Adrenal gland (tissue), 12 donors: Measurements from ENCODE around the gene UPK1A. TPM values are rescaled to one million over a fixed set of nuclear protein-coding genes. Genes with fewer than 3 reads are reported as not detected.

Experiments
- DNase-seq, 7 donors: peaks; one replicate each; pipeline ENCODE4 v3.0.0-alpha.2; 2019 to 2020
- H3K27ac ChIP-seq, 5 donors: fragments of 200-600 bp; sonication (generic) in 4 of 5; 1 replicate in 3 of 5; 2 replicates in 2 of 5; pipeline versions ENCODE4 v1.5.1 to v1.8.0; 2016 to 2020; ENCODE audit warnings: mild to moderate bottlenecking in 1 of 5
- H3K27me3 ChIP-seq: fragments of 200-600 bp; 2 replicates; pipeline ENCODE4 v1.8.0; 2021
- H3K36me3 ChIP-seq, 2 donors: fragments of 200-600 bp; replicated peaks in 1 of 2; 1 replicate in 1 of 2; 2 replicates in 1 of 2; pipeline versions ENCODE4 v1.5.1 to v1.8.0; 2018 to 2022
- H3K4me1 ChIP-seq, 2 donors: fragments of 200-600 bp; replicated peaks in 1 of 2; 1 replicate in 1 of 2; 2 replicates in 1 of 2; pipeline versions ENCODE4 v1.5.1 to v1.8.0; 2018 to 2021
- H3K4me3 ChIP-seq, 4 donors: fragments of 200-600 bp; sonication (generic) in 3 of 4; one replicate each; pipeline ENCODE4 v1.5.1; 2016 to 2018
- H3K9me3 ChIP-seq, 3 donors: fragments of 200-600 bp; sonication (generic) in 1 of 3; replicated peaks in 1 of 3; 1 replicate in 2 of 3; 2 replicates in 1 of 3; pipeline versions ENCODE4 v1.5.1 to v1.8.0; 2016 to 2021
- POLR2A ChIP-seq, 2 donors: fragments of 450-650 bp; IDR thresholded peaks; one replicate each; pipeline ENCODE4 v1.6.1; 2017; ENCODE audit warnings: antibody characterized with exemption in 2 of 2, mild to moderate bottlenecking in 2 of 2, moderate library complexity in 1 of 2
- WGBS, 4 donors: extraction: QIAGEN DNeasy Blood & Tissue Kit in 2 of 4; methylation state at CpG; one replicate each; pipeline versions ENCODE4 v1.1.5 to v1.1.7; 2013 to 2017; 5-methylcytosine and 5-hydroxymethylcytosine counted together
- intact Hi-C, 2 donors: fragments of 100-400 bp; cut with DNase I; formaldehyde crosslinking; loops; one replicate each; pipeline versions ENCODE4 v1.14.1 to v1.15.0; 2022 to 2023
- polyA plus RNA-seq, 3 donors: library from polyadenylated mRNA; stranded (reverse); fragments of 200-250 nt in 2 of 3; fragments of 350-450 nt in 1 of 3; fragmentation: Illumina TruSeq in 1 of 3; extraction: RNeasy Lipid Tissue Mini Kit (QIAGEN cat#74804) in 1 of 3; gene quantifications; one replicate each; pipeline ENCODE4 v1.2.3, GENCODE V29; 2013 to 2014
- total RNA-seq, 9 donors: library from RNA; depleted of rRNA in 4 of 9; stranded (reverse); fragments of >200 nt in 4 of 9; fragments of 120-200 nt in 1 of 9; fragmentation: NEBNext Ultra II Directional in 1 of 9; extraction: Animal tissue kit (Norgen Biotek cat#: 25700) in 1 of 9; gene quantifications; one replicate each; pipeline versions ENCODE4 v1.1.0 to v1.2.4, GENCODE V29; 2013 to 2023
- TF ChIP-seq, protein P1 (sequence below), 6 experiments: fragments of 450-650 bp in 4 of 6; fragments of 200-600 bp in 2 of 6; sonication (generic) in 1 of 6; IDR thresholded peaks; 1 replicate in 5 of 6; 2 replicates in 1 of 6; pipeline versions ENCODE4 v1.5.1 to v1.8.0; 2016 to 2021; ENCODE audit warnings: antibody characterized with exemption in 6 of 6, mild to moderate bottlenecking in 2 of 6, moderate library complexity in 1 of 6
- donor health status: healthy with polysubstance abuse.
- donor health status: Bipolar disorder and iron deficiency.
- donor health status: DM: yes; HTN: yes; CAD: no.
- donor health status: DM: no; HTN: no; CAD: no.
- donor health status: DM: no; HTN: no; CAD: no.
- donor health status: DM: yes; HTN: yes; CAD: no.

Gene UPK1A
- total and polyA plus RNA-seq, 12 donors, result 1.2 TPM; not detected in 11

DNA sequence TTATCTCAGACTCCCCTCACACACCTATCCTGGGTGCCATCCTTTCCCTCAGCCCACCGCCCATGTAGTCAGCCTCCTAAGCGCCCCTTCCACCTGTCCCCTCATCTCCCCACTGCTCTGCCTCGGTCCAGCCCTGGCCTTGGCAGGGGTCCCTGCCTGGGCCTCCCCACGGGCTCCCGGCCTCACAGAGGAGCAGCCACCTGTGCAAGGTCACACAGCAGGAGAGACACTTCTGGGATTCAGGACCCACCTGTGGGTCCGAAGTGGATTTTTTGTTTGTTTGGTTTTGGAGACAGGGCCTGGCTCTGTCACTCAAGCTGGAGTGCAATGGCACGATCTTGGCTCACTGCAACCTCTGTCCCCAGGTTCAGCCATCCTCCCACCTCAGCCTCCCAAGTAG is 713 bp upstream of the UPK1A start:
- Histone ChIP-seq H3K36me3 (peaks cover 0 to 3% of the 10 kb centered on the region in 2 donors), H3K27me3 (no peaks in the 10 kb centered on the region), H3K9me3 (no peaks in the 10 kb centered on the region), H3K27ac (no peak overlapping the region), H3K4me3 (no peak overlapping the region), H3K4me1 (no peaks in the 10 kb centered on the region)
- TF ChIP-seq, protein P1, sequence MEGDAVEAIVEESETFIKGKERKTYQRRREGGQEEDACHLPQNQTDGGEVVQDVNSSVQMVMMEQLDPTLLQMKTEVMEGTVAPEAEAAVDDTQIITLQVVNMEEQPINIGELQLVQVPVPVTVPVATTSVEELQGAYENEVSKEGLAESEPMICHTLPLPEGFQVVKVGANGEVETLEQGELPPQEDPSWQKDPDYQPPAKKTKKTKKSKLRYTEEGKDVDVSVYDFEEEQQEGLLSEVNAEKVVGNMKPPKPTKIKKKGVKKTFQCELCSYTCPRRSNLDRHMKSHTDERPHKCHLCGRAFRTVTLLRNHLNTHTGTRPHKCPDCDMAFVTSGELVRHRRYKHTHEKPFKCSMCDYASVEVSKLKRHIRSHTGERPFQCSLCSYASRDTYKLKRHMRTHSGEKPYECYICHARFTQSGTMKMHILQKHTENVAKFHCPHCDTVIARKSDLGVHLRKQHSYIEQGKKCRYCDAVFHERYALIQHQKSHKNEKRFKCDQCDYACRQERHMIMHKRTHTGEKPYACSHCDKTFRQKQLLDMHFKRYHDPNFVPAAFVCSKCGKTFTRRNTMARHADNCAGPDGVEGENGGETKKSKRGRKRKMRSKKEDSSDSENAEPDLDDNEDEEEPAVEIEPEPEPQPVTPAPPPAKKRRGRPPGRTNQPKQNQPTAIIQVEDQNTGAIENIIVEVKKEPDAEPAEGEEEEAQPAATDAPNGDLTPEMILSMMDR (IDR thresholded peaks at IDR 0.05), result no peak
- no peak for TF ChIP-seq POLR2A (IDR thresholded peaks at IDR 0.05)
- DNase-seq, result no peak
- intact Hi-C loops, result no loop called here
- 72 to 85% (median 80%) methylated on average over 3 to 7 of the region's 7 CpGs for WGBS, 4 donors

DNA sequence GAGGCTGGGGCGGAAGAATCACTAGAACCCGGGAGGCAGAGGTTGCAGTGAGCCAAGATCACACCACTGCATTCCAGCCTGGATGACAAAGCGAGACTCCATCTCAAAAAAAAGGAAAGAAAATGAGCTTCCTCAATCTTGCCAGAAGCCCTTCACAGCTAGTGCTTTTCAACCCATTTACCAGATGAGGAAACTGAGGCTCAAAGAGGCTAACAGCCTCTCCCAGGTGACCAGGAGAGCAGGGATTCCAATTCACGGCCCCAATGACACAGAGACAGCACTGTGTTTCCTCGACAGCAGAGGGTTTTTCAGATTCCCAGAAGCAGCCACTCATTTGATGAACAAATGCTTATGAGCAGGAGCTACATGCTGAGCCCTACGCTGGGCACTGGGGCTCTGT is 3.2 kb downstream of the UPK1A start:
- DNase-seq, result no peak
- H3K9me3 ChIP-seq, result no peaks in the 10 kb centered on the region
- TF ChIP-seq, protein P1 (IDR thresholded peaks at IDR 0.05), result no peak
- no peak for TF ChIP-seq POLR2A (IDR thresholded peaks at IDR 0.05)
- H3K27ac ChIP-seq, result no peak overlapping the region
- H3K27me3 ChIP-seq, result peaks cover 3% of the 10 kb centered on the region
- intact Hi-C loops, result no loop called here
- H3K4me1 ChIP-seq, result peaks cover 0 to 7% of the 10 kb centered on the region in 2 donors
- WGBS, 4 donors, result 64 to 83% (median 71%) methylated on average over 6 of the region's 6 CpGs
- no peak overlapping the region for H3K4me3 ChIP-seq
- H3K36me3 ChIP-seq, result no peaks in the 10 kb centered on the region

DNA sequence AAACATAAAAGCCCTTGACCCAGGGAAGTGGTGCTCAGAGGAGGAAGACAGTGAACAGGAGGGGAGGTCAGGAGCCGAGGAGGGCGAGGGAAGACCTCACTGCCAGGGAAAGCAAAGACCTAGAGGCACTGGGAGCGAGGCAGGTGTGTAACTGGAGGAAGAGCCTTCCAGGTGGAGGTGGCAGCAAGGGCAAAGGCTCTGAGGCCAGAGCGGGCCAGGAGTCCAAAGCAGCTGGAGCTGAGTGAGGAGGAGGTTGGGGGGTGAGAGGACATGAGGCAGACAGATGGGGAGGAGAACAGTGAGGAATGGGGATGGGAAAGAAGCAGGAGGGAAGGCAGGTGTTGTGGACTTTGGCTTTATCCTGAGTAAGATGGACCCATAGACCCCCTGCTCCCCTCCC is 3.7 kb downstream of the UPK1A start:
- Histone ChIP-seq H3K27me3 (peaks cover 3% of the 10 kb centered on the region), H3K9me3 (no peaks in the 10 kb centered on the region), H3K4me1 (peaks cover 0 to 7% of the 10 kb centered on the region in 2 donors), H3K27ac (no peak overlapping the region), H3K4me3 (no peak overlapping the region), H3K36me3 (no peaks in the 10 kb centered on the region)
- no peak for TF ChIP-seq POLR2A (IDR thresholded peaks at IDR 0.05)
- TF ChIP-seq, protein P1 (IDR thresholded peaks at IDR 0.05), result no peak
- intact Hi-C loops, result no loop called here
- DNase-seq, result no peak
- WGBS, 4 donors, result 52 to 63% (median 58%) methylated on average over 4 of the region's 4 CpGs

DNA sequence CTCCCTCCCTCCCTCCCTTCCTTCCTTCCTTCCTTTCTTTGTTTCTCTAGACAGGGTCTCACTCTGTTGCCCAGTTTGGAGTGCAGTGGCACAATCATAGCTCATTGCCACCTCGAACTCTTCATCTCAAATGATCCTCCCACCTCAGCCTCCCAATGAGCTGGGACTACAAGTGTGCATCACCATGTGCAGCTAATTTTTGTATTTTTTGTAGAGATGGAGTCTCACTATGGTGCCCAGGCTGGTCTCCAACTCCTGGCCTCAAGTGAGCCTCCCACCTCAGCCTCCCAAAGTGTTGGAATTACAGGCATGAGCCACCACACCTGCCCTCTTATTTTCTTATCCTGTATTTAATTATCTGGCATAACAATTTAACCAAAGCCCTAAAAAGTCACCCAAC is 4.4 kb downstream of the UPK1A start:
- H3K4me1 ChIP-seq, result peaks cover 0 to 7% of the 10 kb centered on the region in 2 donors
- DNase-seq, result no peak
- WGBS, 4 donors, result 76 to 100% (median 87%) methylated on average over 1 of the region's 1 CpG
- intact Hi-C loops, result no loop called here
- H3K27me3 ChIP-seq, result peaks cover 3% of the 10 kb centered on the region
- no peaks in the 10 kb centered on the region for H3K36me3 ChIP-seq
- no peak overlapping the region for H3K27ac ChIP-seq
- TF ChIP-seq, protein P1 (IDR thresholded peaks at IDR 0.05), result no peak
- TF ChIP-seq POLR2A (IDR thresholded peaks at IDR 0.05), result no peak
- H3K4me3 ChIP-seq, result no peak overlapping the region
- no peaks in the 10 kb centered on the region for H3K9me3 ChIP-seq
